ENCODE measurements around the gene RANBP3L. TPM values are rescaled to one million over a fixed set of nuclear protein-coding genes. Genes with fewer than 3 reads are reported as not detected.

RANBP3L gene
- total and polyA plus RNA-seq, 10 of the 15 experiments (the other 5 are each of a cell fraction or from before 2014, with no cell fraction given) = 0.02 to 0.29 (median 0.06) TPM; not detected in 4

DNA sequence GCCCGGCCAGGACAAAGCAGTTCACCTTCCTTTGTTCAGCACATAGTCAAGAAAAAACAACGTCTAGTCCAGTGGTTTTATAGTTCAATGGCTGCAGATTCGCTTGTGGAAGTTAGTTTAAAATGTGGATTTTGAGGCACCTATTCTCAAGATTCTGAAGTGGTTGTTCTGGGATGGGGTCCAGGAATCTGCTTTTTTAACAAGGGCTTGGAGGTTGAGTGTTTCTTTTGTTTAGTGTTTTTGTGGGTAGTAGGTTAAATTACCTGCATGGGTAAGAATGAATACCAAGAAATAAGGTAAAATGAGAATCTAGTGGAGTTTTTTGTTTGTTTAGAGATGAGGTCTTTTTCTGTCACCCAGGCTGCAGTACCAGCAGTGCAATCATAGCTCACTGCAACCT lies 31.5 kb downstream of the RANBP3L start (continued):
- TF ChIP-seq ZNF384 (IDR thresholded peaks at IDR 0.05; ENCODE audit: borderline replicate concordance, low read depth, low read length) = no peak
- TF ChIP-seq ZZZ3 (IDR thresholded peaks at IDR 0.05; ENCODE audit: control insufficient read depth, insufficient read length, low read depth) = no peak
- TF ChIP-seq ATF7 (IDR thresholded peaks at IDR 0.05; ENCODE audit: low read depth) = no peak
- TF ChIP-seq CHD4 (IDR thresholded peaks at IDR 0.05) = no peak
- no peak for TF ChIP-seq POLR2AphosphoS2 (IDR thresholded peaks at IDR 0.05; ENCODE audit: low read depth, low read length)
- no peak for TF ChIP-seq STAT1 (conservative IDR thresholded peaks at IDR 0.05)

DNA sequence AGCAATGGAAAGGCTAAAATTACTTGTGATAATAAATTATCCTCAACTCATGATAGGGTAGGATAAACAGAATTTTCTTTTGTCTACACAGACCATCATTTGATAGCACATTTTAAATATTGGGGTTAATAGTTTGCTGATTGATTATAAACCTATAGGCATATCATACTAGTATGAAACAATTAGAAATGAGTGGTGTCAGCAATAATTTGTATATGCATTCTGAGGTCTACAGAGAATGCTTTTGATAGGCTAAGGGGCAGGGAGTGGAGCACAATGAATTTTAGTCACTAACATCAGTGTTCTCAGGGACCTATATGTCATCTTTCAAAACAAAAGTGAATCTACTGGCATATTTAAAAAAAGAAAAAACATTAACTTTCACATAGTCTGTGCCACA lies 32.2 kb downstream of the RANBP3L start:
- Histone ChIP-seq H3K9me3 (replicated peaks; ENCODE audit: control insufficient read depth, insufficient read depth, low read length) (no peaks in the 10 kb centered on the region), H3K27ac (ENCODE audit: control insufficient read depth, insufficient read depth) (no peak overlapping the region), H3K4me1 (ENCODE audit: control insufficient read depth, insufficient read depth, low read length) (no peaks in the 10 kb centered on the region), H3K79me2 (ENCODE audit: control insufficient read depth, insufficient read depth, low read length) (no peaks in the 10 kb centered on the region), H3K27me3 (replicated peaks in 1 of 2; ENCODE audit: control insufficient read depth in 2 of 2, insufficient read depth in 2 of 2, low read length in 1 of 2) (no peaks in the 10 kb centered on the region), H2AFZ (ENCODE audit: control insufficient read depth, low read depth, low read length) (no peak overlapping the region), H4K20me1 (ENCODE audit: control insufficient read depth, insufficient read depth) (no peaks in the 10 kb centered on the region), H3K9ac (ENCODE audit: control insufficient read depth, insufficient read depth, low read length) (no peak overlapping the region), H3K4me2 (ENCODE audit: control insufficient read depth, insufficient read depth) (no peak overlapping the region), H3K4me3 (no peak overlapping the region), H3K36me3 (ENCODE audit: control insufficient read depth in 2 of 2, insufficient read depth in 2 of 2, low read length in 1 of 2) (no peaks in the 10 kb centered on the region)
- ChIA-PET RAD21 (ENCODE audit: unreplicated experiment) (no interaction called here), POLR2A (no interaction called here), CTCF (interaction anchor here (0.9 to 5.2 kb wide), 4 partner anchors 9 to 424 kb away, joined by 3 to 79 read pairs (median 4); partner anchors contain the start of gene RANBP3L), SMC1A (ENCODE audit: uncharacterized antibody, unreplicated experiment) (interaction anchor here (1.5 kb wide), 3 partner anchors 8 to 36 kb away, joined by 3 to 5 read pairs (median 4); no protein-coding TSS in a partner anchor)
- FAIRE-seq = no peak
- intact Hi-C loops (cut with micrococcal nuclease; ENCODE audit: unreplicated experiment) = loop anchor here (5.0 kb wide), 1 partner anchor 128 kb away; no protein-coding TSS in a partner anchor
- BruUV-seq (replicated peaks) = no TSS peak
- DNase-seq (ENCODE audit: low read depth, low spot score) = no peak
- TF ChIP-seq NR2C2 (IDR thresholded peaks at IDR 0.05; ENCODE audit: borderline replicate concordance, control insufficient read depth, insufficient read length, low read depth) (no peak), HDAC6 (IDR thresholded peaks at IDR 0.05; ENCODE audit: unreplicated experiment) (no peak), POLR2AphosphoS2 (IDR thresholded peaks at IDR 0.05; ENCODE audit: low read depth, low read length) (no peak), STAT3 (IDR thresholded peaks at IDR 0.05; ENCODE audit: low read depth, low read length) (no peak), BHLHE40 (IDR thresholded peaks at IDR 0.05; ENCODE audit: borderline replicate concordance in 1 of 2, low read depth in 2 of 2, low read length in 1 of 2) (no peak), JUNB (IDR thresholded peaks at IDR 0.05) (no peak), RBBP5 (conservative IDR thresholded peaks at IDR 0.05) (no peak), SPI1 (IDR thresholded peaks at IDR 0.05; ENCODE audit: borderline replicate concordance, insufficient read depth, low read depth, low read length) (no peak), KLF5 (IDR thresholded peaks at IDR 0.05; ENCODE audit: partially characterized antibody) (no peak), FOS (IDR thresholded peaks at IDR 0.05; ENCODE audit: borderline replicate concordance, extremely low read depth, insufficient read length) (no peak)
- TF ChIP-seq, protein P1, sequence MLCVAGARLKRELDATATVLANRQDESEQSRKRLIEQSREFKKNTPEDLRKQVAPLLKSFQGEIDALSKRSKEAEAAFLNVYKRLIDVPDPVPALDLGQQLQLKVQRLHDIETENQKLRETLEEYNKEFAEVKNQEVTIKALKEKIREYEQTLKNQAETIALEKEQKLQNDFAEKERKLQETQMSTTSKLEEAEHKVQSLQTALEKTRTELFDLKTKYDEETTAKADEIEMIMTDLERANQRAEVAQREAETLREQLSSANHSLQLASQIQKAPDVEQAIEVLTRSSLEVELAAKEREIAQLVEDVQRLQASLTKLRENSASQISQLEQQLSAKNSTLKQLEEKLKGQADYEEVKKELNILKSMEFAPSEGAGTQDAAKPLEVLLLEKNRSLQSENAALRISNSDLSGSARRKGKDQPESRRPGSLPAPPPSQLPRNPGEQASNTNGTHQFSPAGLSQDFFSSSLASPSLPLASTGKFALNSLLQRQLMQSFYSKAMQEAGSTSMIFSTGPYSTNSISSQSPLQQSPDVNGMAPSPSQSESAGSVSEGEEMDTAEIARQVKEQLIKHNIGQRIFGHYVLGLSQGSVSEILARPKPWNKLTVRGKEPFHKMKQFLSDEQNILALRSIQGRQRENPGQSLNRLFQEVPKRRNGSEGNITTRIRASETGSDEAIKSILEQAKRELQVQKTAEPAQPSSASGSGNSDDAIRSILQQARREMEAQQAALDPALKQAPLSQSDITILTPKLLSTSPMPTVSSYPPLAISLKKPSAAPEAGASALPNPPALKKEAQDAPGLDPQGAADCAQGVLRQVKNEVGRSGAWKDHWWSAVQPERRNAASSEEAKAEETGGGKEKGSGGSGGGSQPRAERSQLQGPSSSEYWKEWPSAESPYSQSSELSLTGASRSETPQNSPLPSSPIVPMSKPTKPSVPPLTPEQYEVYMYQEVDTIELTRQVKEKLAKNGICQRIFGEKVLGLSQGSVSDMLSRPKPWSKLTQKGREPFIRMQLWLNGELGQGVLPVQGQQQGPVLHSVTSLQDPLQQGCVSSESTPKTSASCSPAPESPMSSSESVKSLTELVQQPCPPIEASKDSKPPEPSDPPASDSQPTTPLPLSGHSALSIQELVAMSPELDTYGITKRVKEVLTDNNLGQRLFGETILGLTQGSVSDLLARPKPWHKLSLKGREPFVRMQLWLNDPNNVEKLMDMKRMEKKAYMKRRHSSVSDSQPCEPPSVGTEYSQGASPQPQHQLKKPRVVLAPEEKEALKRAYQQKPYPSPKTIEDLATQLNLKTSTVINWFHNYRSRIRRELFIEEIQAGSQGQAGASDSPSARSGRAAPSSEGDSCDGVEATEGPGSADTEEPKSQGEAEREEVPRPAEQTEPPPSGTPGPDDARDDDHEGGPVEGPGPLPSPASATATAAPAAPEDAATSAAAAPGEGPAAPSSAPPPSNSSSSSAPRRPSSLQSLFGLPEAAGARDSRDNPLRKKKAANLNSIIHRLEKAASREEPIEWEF (IDR thresholded peaks at IDR 0.05; ENCODE audit: insufficient replicate concordance, low read depth, low read length) = no peak
- TF ChIP-seq, protein P2, sequence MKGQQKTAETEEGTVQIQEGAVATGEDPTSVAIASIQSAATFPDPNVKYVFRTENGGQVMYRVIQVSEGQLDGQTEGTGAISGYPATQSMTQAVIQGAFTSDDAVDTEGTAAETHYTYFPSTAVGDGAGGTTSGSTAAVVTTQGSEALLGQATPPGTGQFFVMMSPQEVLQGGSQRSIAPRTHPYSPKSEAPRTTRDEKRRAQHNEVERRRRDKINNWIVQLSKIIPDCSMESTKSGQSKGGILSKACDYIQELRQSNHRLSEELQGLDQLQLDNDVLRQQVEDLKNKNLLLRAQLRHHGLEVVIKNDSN (IDR thresholded peaks at IDR 0.05; ENCODE audit: borderline replicate concordance, extremely low read length, insufficient read depth, low read depth, low read length) = no peak
- in situ Hi-C loops (cut with MboI) = no loop called here
- no peak for ATAC-seq
